K562 (cell line): ENCODE measurements around the gene HTRA3. TPM values are rescaled to one million over a fixed set of nuclear protein-coding genes. Genes with fewer than 3 reads are reported as not detected.
A peak's percentile ranks its signal among the peaks of the same experiment; 100 is the strongest.

ENCODE experiments used
- HDAC8 ChIP-seq: fragments of 450-650 bp; IDR thresholded peaks from 2 replicates; pipeline ENCODE4 v1.6.1; 2016; ENCODE audit warnings: mild to moderate bottlenecking, missing genetic modification characterization, moderate library complexity, missing compliant biosample characterization
- polyA plus RNA-seq, 8 experiments: library from polyadenylated mRNA; depleted of rRNA in 4 of 8; stranded (reverse) in 5 of 8; unstranded in 3 of 8; fragments of >200 nt; fragmentation: Nextera tagmentation in 2 of 8; fragmentation: Illumina TruSeq in 1 of 8; extraction: Ambion mirVana in 2 of 8; extraction: Trizol in 1 of 8; gene quantifications; 2 replicates each; pipeline versions ENCODE4 v1.2.1 to v1.2.3, GENCODE V29; 2011 to 2014; ENCODE audit warnings: inconsistent platforms in 1 of 8, missing spikeins in 1 of 8
- total RNA-seq, 7 experiments: library from RNA; depleted of rRNA in 6 of 7; stranded (reverse); fragments of >200 nt in 6 of 7; fragmentation: Illumina TruSeq in 2 of 7; extraction: Trizol in 2 of 7; gene quantifications; 2 replicates each; pipeline versions ENCODE4 v1.2.1 to v1.2.3, GENCODE V29; 2011 to 2021; ENCODE audit warnings: low replicate concordance in 1 of 7
- TF ChIP-seq, protein P1 (sequence below): fragments of 450-650 bp; IDR thresholded peaks from 2 replicates; pipeline ENCODE4 v1.6.1; 2017; ENCODE audit warnings: antibody characterized with exemption, mild to moderate bottlenecking
- TF ChIP-seq, protein P2 (sequence below): fragments of 450-650 bp; IDR thresholded peaks from 2 replicates; pipeline ENCODE4 v1.6.1; 2018; ENCODE audit warnings: mild to moderate bottlenecking, low read depth; ENCODE audit not compliant: partially characterized antibody

Gene HTRA3
- total and polyA plus RNA-seq, 9 of the 15 experiments (the other 6 are each of a cell fraction or from before 2014, with no cell fraction given), result 0.04 TPM; not detected in 8

DNA sequence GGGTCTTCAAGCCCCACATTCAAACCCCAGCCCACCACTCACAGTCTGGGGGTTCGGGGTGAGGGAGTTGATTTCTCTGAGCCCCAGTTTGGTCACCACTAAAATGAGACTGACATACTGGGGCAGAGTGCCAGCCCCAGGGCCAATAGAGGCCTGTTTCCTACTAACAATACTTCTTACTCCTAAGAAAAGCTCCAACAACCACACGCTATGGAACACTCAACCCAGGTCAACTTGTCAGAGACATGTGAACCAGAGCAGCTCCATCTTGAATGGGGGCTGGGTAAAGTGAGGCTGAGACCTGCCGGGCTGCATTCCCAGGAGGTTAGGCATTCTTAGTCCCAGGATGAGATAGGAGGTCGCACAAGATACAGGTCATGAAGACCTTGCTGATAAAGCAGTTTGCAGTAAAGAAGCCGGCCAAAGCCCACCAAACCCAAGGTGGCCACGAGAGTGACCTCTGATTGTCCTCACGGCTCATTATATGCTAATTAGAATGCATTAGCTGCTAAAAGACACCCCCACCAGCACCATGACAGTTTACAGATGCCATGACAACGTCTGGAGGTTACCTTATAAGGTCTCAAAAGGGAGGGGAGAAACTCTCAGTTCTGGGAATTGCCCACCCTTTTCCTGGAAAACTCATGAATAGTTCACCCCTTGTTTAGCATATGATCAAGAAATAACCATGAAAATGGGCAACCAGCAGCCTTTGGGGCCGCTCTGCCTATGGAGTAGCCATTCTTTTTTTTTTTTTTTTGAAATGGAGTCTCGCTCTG is 26.6 kb upstream of the HTRA3 start (continued):
- TF ChIP-seq, protein P1, sequence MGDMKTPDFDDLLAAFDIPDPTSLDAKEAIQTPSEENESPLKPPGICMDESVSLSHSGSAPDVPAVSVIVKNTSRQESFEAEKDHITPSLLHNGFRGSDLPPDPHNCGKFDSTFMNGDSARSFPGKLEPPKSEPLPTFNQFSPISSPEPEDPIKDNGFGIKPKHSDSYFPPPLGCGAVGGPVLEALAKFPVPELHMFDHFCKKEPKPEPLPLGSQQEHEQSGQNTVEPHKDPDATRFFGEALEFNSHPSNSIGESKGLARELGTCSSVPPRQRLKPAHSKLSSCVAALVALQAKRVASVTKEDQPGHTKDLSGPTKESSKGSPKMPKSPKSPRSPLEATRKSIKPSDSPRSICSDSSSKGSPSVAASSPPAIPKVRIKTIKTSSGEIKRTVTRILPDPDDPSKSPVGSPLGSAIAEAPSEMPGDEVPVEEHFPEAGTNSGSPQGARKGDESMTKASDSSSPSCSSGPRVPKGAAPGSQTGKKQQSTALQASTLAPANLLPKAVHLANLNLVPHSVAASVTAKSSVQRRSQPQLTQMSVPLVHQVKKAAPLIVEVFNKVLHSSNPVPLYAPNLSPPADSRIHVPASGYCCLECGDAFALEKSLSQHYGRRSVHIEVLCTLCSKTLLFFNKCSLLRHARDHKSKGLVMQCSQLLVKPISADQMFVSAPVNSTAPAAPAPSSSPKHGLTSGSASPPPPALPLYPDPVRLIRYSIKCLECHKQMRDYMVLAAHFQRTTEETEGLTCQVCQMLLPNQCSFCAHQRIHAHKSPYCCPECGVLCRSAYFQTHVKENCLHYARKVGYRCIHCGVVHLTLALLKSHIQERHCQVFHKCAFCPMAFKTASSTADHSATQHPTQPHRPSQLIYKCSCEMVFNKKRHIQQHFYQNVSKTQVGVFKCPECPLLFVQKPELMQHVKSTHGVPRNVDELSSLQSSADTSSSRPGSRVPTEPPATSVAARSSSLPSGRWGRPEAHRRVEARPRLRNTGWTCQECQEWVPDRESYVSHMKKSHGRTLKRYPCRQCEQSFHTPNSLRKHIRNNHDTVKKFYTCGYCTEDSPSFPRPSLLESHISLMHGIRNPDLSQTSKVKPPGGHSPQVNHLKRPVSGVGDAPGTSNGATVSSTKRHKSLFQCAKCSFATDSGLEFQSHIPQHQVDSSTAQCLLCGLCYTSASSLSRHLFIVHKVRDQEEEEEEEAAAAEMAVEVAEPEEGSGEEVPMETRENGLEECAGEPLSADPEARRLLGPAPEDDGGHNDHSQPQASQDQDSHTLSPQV, result peak; percentile 65
- TF ChIP-seq, protein P2, sequence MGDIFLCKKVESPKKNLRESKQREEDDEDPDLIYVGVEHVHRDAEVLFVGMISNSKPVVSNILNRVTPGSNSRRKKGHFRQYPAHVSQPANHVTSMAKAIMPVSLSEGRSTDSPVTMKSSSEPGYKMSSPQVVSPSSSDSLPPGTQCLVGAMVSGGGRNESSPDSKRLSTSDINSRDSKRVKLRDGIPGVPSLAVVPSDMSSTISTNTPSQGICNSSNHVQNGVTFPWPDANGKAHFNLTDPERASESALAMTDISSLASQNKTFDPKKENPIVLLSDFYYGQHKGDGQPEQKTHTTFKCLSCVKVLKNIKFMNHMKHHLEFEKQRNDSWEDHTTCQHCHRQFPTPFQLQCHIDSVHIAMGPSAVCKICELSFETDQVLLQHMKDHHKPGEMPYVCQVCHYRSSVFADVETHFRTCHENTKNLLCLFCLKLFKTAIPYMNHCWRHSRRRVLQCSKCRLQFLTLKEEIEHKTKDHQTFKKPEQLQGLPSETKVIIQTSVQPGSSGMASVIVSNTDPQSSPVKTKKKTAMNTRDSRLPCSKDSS, result no peak
- TF ChIP-seq HDAC8 (tag), result peak; percentile 83; the same call in 1 of the 2 replicates
